AG09309 (cell line): Measurements from ENCODE around the gene KLF6.
A peak's percentile ranks its signal among the peaks of the same experiment; 100 is the strongest.

Experiments
- DNase-seq: peaks from one replicate; pipeline ENCODE4 v3.0.0-alpha.2; 2010; ENCODE audit warnings: low read depth
- H3K4me3 ChIP-seq: 2 replicates; pipeline ENCODE4 v1.5.1; 2011; ENCODE audit warnings: mild to moderate bottlenecking, low read depth, low read length, moderate library complexity; ENCODE audit not compliant: control insufficient read depth
- CTCF ChIP-seq: IDR thresholded peaks from 2 replicates; pipeline ENCODE4 v1.5.1; 2011; ENCODE audit warnings: mild to moderate bottlenecking, low read depth, low read length, inconsistent platforms; ENCODE audit not compliant: insufficient read depth, control insufficient read depth; ENCODE audit errors: missing control alignments

KLF6 gene

GRCh38 chr10:3757250-3757637 is 27.8 kb downstream of the KLF6 start:
- DNase-seq = no peak
- no peak overlapping the region for H3K4me3 ChIP-seq
- no peak for TF ChIP-seq CTCF

GRCh38 chr10:3756360-3756740 is 28.7 kb downstream of the KLF6 start:
- TF ChIP-seq CTCF = no peak

GRCh38 chr10:3755440-3756359 is 29.3 kb downstream of the KLF6 start:
- TF ChIP-seq CTCF = no peak
- no peak overlapping the region for H3K4me3 ChIP-seq
- no peak for DNase-seq

More at GRCh38 chr10:3756360-3756740, 28.7 kb downstream of the KLF6 start:
- H3K4me3 ChIP-seq = no peak overlapping the region
- no peak for DNase-seq

GRCh38 chr10:3754727-3755439 is 30.1 kb downstream of the KLF6 start:
- no peak for TF ChIP-seq CTCF
- peak; percentile 71 for DNase-seq
- H3K4me3 ChIP-seq = no peak overlapping the region

- no peak for DNase-seq
Observed at GRCh38 chr10:3750854-3751253, 34.2 kb downstream of the KLF6 start.

More at GRCh38 chr10:3750854-3751253, 34.2 kb downstream of the KLF6 start:
- H3K4me3 ChIP-seq = no peak overlapping the region
- TF ChIP-seq CTCF = no peak
